Measurements from ENCODE around the gene GPR149.

- TF ChIP-seq POLR2A (IDR thresholded peaks at IDR 0.05), result no peak
- no peak for TF ChIP-seq CTCF (IDR thresholded peaks at IDR 0.05)
- TF ChIP-seq POLR2AphosphoS5 (IDR thresholded peaks at IDR 0.05), result no peak
These were observed 43.8 kb upstream of the GPR149 start for GRCh38 chr3:154473769-154474168.
